GM12878 (cell line): ENCODE results near the gene SUMF2. TPM values are rescaled to one million over a fixed set of nuclear protein-coding genes. Genes with fewer than 3 reads are reported as not detected.

ENCODE experiments used
- ATAC-seq: fragments of 200-7000 bp; cut with Tn5 transposase; 3 replicates; pipeline ENCODE4 v1.9.1; 2020; ENCODE audit warnings: mild to moderate bottlenecking, moderate library complexity
- BruUV-seq: library from RNA; stranded (reverse); fragments of 400-500 nt; replicated peaks from 2 replicates; lab custom pipeline; 2021; lab: Mats Ljungman, UMichigan
- CTCF ChIA-PET: fragments of 300-600 bp; sonication (Branson Sonifier 250); formaldehyde crosslinking; extraction: SDS; loops from one replicate; lab custom pipeline; 2021; ENCODE audit warnings: inconsistent platforms; lab: Yijun Ruan, JAX
- POLR2A ChIA-PET: fragments of 350-600 bp; formaldehyde crosslinking; extraction: SDS; loops from one replicate; lab custom pipeline; 2021; ENCODE audit warnings: inconsistent platforms; lab: Charles Lee
- RAD21 ChIA-PET: fragments of 300-600 bp; sonication (Branson Sonifier 250); formaldehyde crosslinking; loops from one replicate; lab custom pipeline; 2023; ENCODE audit warnings: antibody characterized with exemption; ENCODE audit not compliant: unreplicated experiment; lab: Charles Lee
- SMC1A ChIA-PET: fragments of 300-600 bp; sonication (Branson Sonifier 250); formaldehyde crosslinking; loops from one replicate; lab custom pipeline; 2023; ENCODE audit not compliant: unreplicated experiment, uncharacterized antibody; lab: Charles Lee
- DNase-seq: peaks from one replicate; pipeline ENCODE4 v3.0.0-alpha.2; 2011; ENCODE audit warnings: low read depth, low spot score
- FAIRE-seq: peaks from 3 replicates; lab custom pipeline; 2011; peaks lifted over from hg19 to GRCh38; lab: Jason Lieb, UNC
- H2AFZ ChIP-seq: 2 replicates; pipeline ENCODE4 v1.6.0; 2011; ENCODE audit warnings: low read depth, low read length, control low read depth; ENCODE audit not compliant: control insufficient read depth
- H3K27ac ChIP-seq: 2 replicates; pipeline ENCODE4 v1.5.1; 2011; ENCODE audit warnings: control low read depth; ENCODE audit not compliant: control insufficient read depth, insufficient read depth
- H3K27me3 ChIP-seq, 2 experiments: replicated peaks in 1 of 2; 2 replicates each; pipeline versions ENCODE4 v1.6.0 to v1.6.1; 2011; ENCODE audit warnings: low read length in 1 of 2; ENCODE audit not compliant: control insufficient read depth in 2 of 2, insufficient read depth in 2 of 2
- H3K36me3 ChIP-seq, 2 experiments: 2 replicates each; pipeline ENCODE4 v1.5.1; 2011; ENCODE audit warnings: low read length in 1 of 2; ENCODE audit not compliant: control insufficient read depth in 2 of 2, insufficient read depth in 2 of 2
- H3K4me1 ChIP-seq: 2 replicates; pipeline ENCODE4 v1.6.1; 2011; ENCODE audit warnings: mild to moderate bottlenecking, low read length, moderate library complexity, mixed read lengths; ENCODE audit not compliant: control insufficient read depth, insufficient read depth
- H3K4me2 ChIP-seq: 2 replicates; pipeline ENCODE4 v1.6.0; 2011; ENCODE audit warnings: control low read depth; ENCODE audit not compliant: control insufficient read depth, insufficient read depth
- H3K4me3 ChIP-seq: fragments of 200-600 bp; sonication (generic); 2 replicates; pipeline ENCODE4 v1.5.1; 2016
- H3K79me2 ChIP-seq: 2 replicates; pipeline ENCODE4 v1.6.0; 2011; ENCODE audit warnings: low read length; ENCODE audit not compliant: control insufficient read depth, insufficient read depth
- H3K9ac ChIP-seq: 2 replicates; pipeline ENCODE4 v1.8.0; 2011; ENCODE audit warnings: low read length, control low read depth, mixed read lengths; ENCODE audit not compliant: control insufficient read depth, insufficient read depth
- H3K9me3 ChIP-seq: replicated peaks from 3 replicates; pipeline ENCODE4 v1.5.1; 2011; ENCODE audit warnings: mild to moderate bottlenecking, low read length; ENCODE audit not compliant: control insufficient read depth, insufficient read depth
- H4K20me1 ChIP-seq: 2 replicates; pipeline ENCODE4 v1.6.0; 2011; ENCODE audit not compliant: control insufficient read depth, insufficient read depth
- ATF3 ChIP-seq: IDR thresholded peaks from 2 replicates; pipeline ENCODE4 v1.6.1; 2011; ENCODE audit warnings: low read depth, mild to moderate bottlenecking, low read length, moderate library complexity, borderline replicate concordance; ENCODE audit errors: extremely low read depth
- CBFB ChIP-seq: IDR thresholded peaks from 2 replicates; pipeline ENCODE4 v1.6.1; 2016; ENCODE audit warnings: antibody characterized with exemption, low read depth
- CBX3 ChIP-seq: fragments of 200-600 bp; sonication (generic); IDR thresholded peaks from 2 replicates; pipeline ENCODE4 v1.6.1; 2016; ENCODE audit warnings: low read depth, borderline replicate concordance
- CEBPB ChIP-seq, 2 experiments: fragments of 150-350 bp in 1 of 2; IDR thresholded peaks; 2 replicates each; pipeline ENCODE4 v1.6.1; 2012 to 2014; ENCODE audit warnings: low read depth in 2 of 2, low read length in 2 of 2, borderline replicate concordance in 1 of 2, inconsistent platforms in 1 of 2
- DPF2 ChIP-seq: fragments of 450-650 bp; IDR thresholded peaks from 2 replicates; pipeline ENCODE4 v1.6.1; 2017; ENCODE audit warnings: mild to moderate bottlenecking
- ESRRA ChIP-seq: IDR thresholded peaks from 2 replicates; pipeline ENCODE4 v1.6.1; 2012; ENCODE audit warnings: mild to moderate bottlenecking, low read length, improper control_type of control experiment
- NFYB ChIP-seq: IDR thresholded peaks from 2 replicates; pipeline ENCODE4 v1.6.1; 2011; ENCODE audit warnings: low read depth, mild to moderate bottlenecking, low read length, improper control_type of control experiment, moderate library complexity; ENCODE audit not compliant: insufficient read depth
- NR2C2 ChIP-seq: IDR thresholded peaks from 2 replicates; pipeline ENCODE4 v1.6.1; 2011; ENCODE audit warnings: borderline replicate concordance, low read depth; ENCODE audit not compliant: control insufficient read depth, insufficient read length
- PAX8 ChIP-seq: fragments of 450-650 bp; IDR thresholded peaks from 2 replicates; pipeline ENCODE4 v1.6.1; 2017; ENCODE audit warnings: mild to moderate bottlenecking, moderate library complexity
- RUNX3 ChIP-seq: IDR thresholded peaks from 2 replicates; pipeline ENCODE4 v1.6.1; 2012; ENCODE audit warnings: low read length, inconsistent platforms
- SRF ChIP-seq, 2 experiments: IDR thresholded peaks; 2 replicates each; pipeline ENCODE4 v1.6.1; 2011; ENCODE audit warnings: low read depth in 2 of 2, low read length in 2 of 2, mild to moderate bottlenecking in 1 of 2, moderate library complexity in 1 of 2
- STAT1 ChIP-seq: fragments of 450-650 bp; conservative IDR thresholded peaks from 2 replicates; pipeline ENCODE4 v1.6.1; 2014; ENCODE audit warnings: antibody characterized with exemption, mild to moderate bottlenecking
- STAT3 ChIP-seq: IDR thresholded peaks from 2 replicates; pipeline ENCODE4 v1.6.1; 2011; ENCODE audit warnings: low read depth, low read length, improper control_type of control experiment
- YBX1 ChIP-seq: fragments of 450-650 bp; IDR thresholded peaks from 2 replicates; pipeline ENCODE4 v1.6.1; 2016; ENCODE audit warnings: antibody characterized with exemption
- ZBTB11 ChIP-seq: fragments of 450-650 bp; formaldehyde crosslinking; IDR thresholded peaks from 2 replicates; pipeline ENCODE4 v1.5.0; 2022; ENCODE audit warnings: mild to moderate bottlenecking, missing genetic modification characterization
- ZBTB4 ChIP-seq: fragments of 450-650 bp; formaldehyde crosslinking; IDR thresholded peaks from 2 replicates; pipeline ENCODE4 v1.4.0; 2022; ENCODE audit warnings: mild to moderate bottlenecking, moderate library complexity
- WGBS: methylation state at CpG from one replicate; pipeline ENCODE4 v1.1.6; 2016; ENCODE audit warnings: low lambda C conversion rate; ENCODE audit not compliant: insufficient replicate concordance, insufficient coverage; ENCODE audit errors: missing lambda C conversion rate; 5-methylcytosine and 5-hydroxymethylcytosine counted together
- in situ Hi-C: fragments of 300-500 bp; cut with MboI; formaldehyde crosslinking; loops from 9 replicates; pipeline ENCODE4 v1.14.3; 2018; ENCODE audit warnings: mixed read lengths
- intact Hi-C: fragments of 100-400 bp; cut with micrococcal nuclease; formaldehyde crosslinking; loops from one replicate; pipeline ENCODE4 v1.14.2; 2022; ENCODE audit not compliant: unreplicated experiment
- polyA plus RNA-seq, 11 experiments: library from polyadenylated mRNA; depleted of rRNA in 4 of 11; unstranded in 6 of 11; stranded (reverse) in 5 of 11; fragments of >200 nt; fragmentation: Nextera tagmentation in 4 of 11; fragmentation: Illumina TruSeq in 1 of 11; extraction: Ambion mirVana in 4 of 11; extraction: Trizol in 1 of 11; gene quantifications; 1 replicate in 1 of 11; 2 replicates in 10 of 11; pipeline versions ENCODE4 v1.2.1 to v1.2.3, GENCODE V29; 2011 to 2016; ENCODE audit warnings: inconsistent platforms in 2 of 11, missing spikeins in 2 of 11, low read depth in 1 of 11
- total RNA-seq, 4 experiments: library from RNA; depleted of rRNA in 3 of 4; stranded (reverse); fragments of >200 nt in 3 of 4; fragmentation: Illumina TruSeq in 1 of 4; extraction: Trizol in 1 of 4; gene quantifications; 2 replicates each; pipeline versions ENCODE4 v1.2.1 to v1.2.3, GENCODE V29; 2013 to 2021

SUMF2 gene
- total and polyA plus RNA-seq, 10 of the 15 experiments (the other 5 are each of a cell fraction or from before 2014, with no cell fraction given): 39.9 to 106 (median 71.7) TPM

GRCh38 chr7:56079450-56080185 is 15.5 kb downstream of the SUMF2 start:
- BruUV-seq: TSS peak; percentile 72
- no peaks in the 10 kb centered on the region for H3K9me3 ChIP-seq
- intact Hi-C loops: no loop called here
- no peak overlapping the region for H3K4me3 ChIP-seq
- ChIA-PET SMC1A (no interaction called here), CTCF (interaction anchor here (0.6 kb wide), 1 partner anchor 9 kb away, joined by 3 read pairs; no protein-coding TSS in a partner anchor), RAD21 (no interaction called here), POLR2A (no interaction called here)
- no peaks in the 10 kb centered on the region for H3K79me2 ChIP-seq
- 94% methylated on average over 12 of the region's 12 CpGs for whole genome bisulfite sequencing
- H3K27ac ChIP-seq: no peak overlapping the region
- TF ChIP-seq YBX1: no peak
- no peak for TF ChIP-seq STAT3
- no peak for TF ChIP-seq DPF2
- no peak for TF ChIP-seq CBX3
- TF ChIP-seq STAT1: no peak
- no peak for TF ChIP-seq ZBTB4 (CRISPR knock-in tag)
- TF ChIP-seq CBFB: no peak
- TF ChIP-seq ATF3: no peak
- TF ChIP-seq ZBTB11 (CRISPR knock-in tag): no peak
- no peak for TF ChIP-seq CEBPB (IDR thresholded peaks at IDR 0.05; ENCODE audit: borderline replicate concordance in 1 of 2, low read depth in 2 of 2, low read length in 2 of 2)
- no peak for TF ChIP-seq NFYB
- TF ChIP-seq RUNX3: no peak
- TF ChIP-seq SRF (IDR thresholded peaks at IDR 0.05; ENCODE audit: low read depth in 2 of 2, low read length in 2 of 2): no peak
- no peak for TF ChIP-seq PAX8
- no peak for TF ChIP-seq NR2C2
- no peak for TF ChIP-seq ESRRA
- peaks cover 3 to 5% of the 10 kb centered on the region in 2 experiments for H3K36me3 ChIP-seq
- ATAC-seq: no peak
- no peaks in the 10 kb centered on the region for H3K27me3 ChIP-seq
- in situ Hi-C loops: no loop called here
- H2AFZ ChIP-seq: no peak overlapping the region
- DNase-seq: no peak
- no peak overlapping the region for H3K9ac ChIP-seq
- no peak for FAIRE-seq
- no peaks in the 10 kb centered on the region for H3K4me1 ChIP-seq
- H3K4me2 ChIP-seq: no peak overlapping the region
- no peaks in the 10 kb centered on the region for H4K20me1 ChIP-seq
